Psoas muscle (tissue), 8 donors: ENCODE measurements around the gene RHOBTB1. TPM values are rescaled to one million over a fixed set of nuclear protein-coding genes. Genes with fewer than 3 reads are reported as not detected.

Experiments
- ATAC-seq, 4 donors: fragments of 200-7000 bp; cut with Tn5 transposase; one replicate each; pipeline ENCODE4 v1.9.1; 2020; ENCODE audit warnings: moderate library complexity in 3 of 4, mild to moderate bottlenecking in 2 of 4
- DNase-seq, 2 donors: peaks; one replicate each; pipeline ENCODE4 v3.0.0-alpha.2; 2020
- H3K27ac ChIP-seq: fragments of 200-600 bp; one replicate; pipeline ENCODE4 v1.8.0; 2022
- H3K27me3 ChIP-seq, 3 donors: fragments of 200-600 bp in 1 of 3; one replicate each; pipeline versions ENCODE4 v1.6.1 to v1.8.0; 2013 to 2022; ENCODE audit warnings: low read length in 2 of 3, mild to moderate bottlenecking in 2 of 3, moderate library complexity in 1 of 3; ENCODE audit not compliant: insufficient read depth in 3 of 3
- H3K36me3 ChIP-seq, 2 donors: fragments of 200-600 bp in 1 of 2; one replicate each; pipeline versions ENCODE4 v1.6.1 to v1.8.0; 2013 to 2022; ENCODE audit warnings: low read depth in 1 of 2, mild to moderate bottlenecking in 1 of 2, moderate library complexity in 1 of 2; ENCODE audit not compliant: insufficient read depth in 1 of 2
- H3K4me1 ChIP-seq: fragments of 200-600 bp; one replicate; pipeline ENCODE4 v1.8.0; 2022
- H3K4me3 ChIP-seq: fragments of 200-600 bp; one replicate; pipeline ENCODE4 v1.8.0; 2022; ENCODE audit warnings: mild to moderate bottlenecking
- H3K9me3 ChIP-seq: fragments of 200-600 bp; one replicate; pipeline ENCODE4 v1.8.0; 2022
- CTCF ChIP-seq: fragments of 200-600 bp; IDR thresholded peaks from one replicate; pipeline ENCODE4 v1.8.0; 2022; ENCODE audit warnings: antibody characterized with exemption
- WGBS, 3 donors: extraction: QIAGEN DNeasy Blood & Tissue Kit; methylation state at CpG; one replicate each; pipeline versions ENCODE4 v1.1.6 to v1.1.7; 2013; 5-methylcytosine and 5-hydroxymethylcytosine counted together
- intact Hi-C, 2 donors: fragments of 100-400 bp; cut with DNase I; formaldehyde crosslinking; loops; one replicate each; pipeline versions ENCODE4 v1.11.0 to v1.14.2; 2022
- polyA plus RNA-seq, 3 donors: library from polyadenylated mRNA; stranded (reverse); fragments of 200-250 nt; gene quantifications; one replicate each; pipeline ENCODE4 v1.2.3, GENCODE V29; 2013
- total RNA-seq, 4 donors: library from RNA; stranded (reverse); fragmentation: NEBNext Ultra II Directional in 2 of 4; extraction: Animal tissue kit (Norgen Biotek cat#: 25700) in 2 of 4; gene quantifications; one replicate each; pipeline versions ENCODE4 v1.2.1 to v1.2.4, GENCODE V29; 2021 to 2023
- donor health status: healthy with polysubstance abuse.
- donor health status: DM: no; HTN: no; CAD: no; lungs with moderate emphysema.
- donor health status: Bipolar disorder and iron deficiency.
- donor health status: healthy.
- donor health status: DM: yes; HTN: yes; CAD: no.
- donor health status: DM: no; HTN: no; CAD: no.
- donor health status: DM: no; HTN: no; CAD: no.
- donor health status: DM: yes; HTN: yes; CAD: no.

Gene RHOBTB1
- total and polyA plus RNA-seq, 7 donors, result 1.8 to 47.4 (median 23.6) TPM

- Histone ChIP-seq H3K9me3 (no peaks in the 10 kb centered on the region), H3K36me3 (no peaks in the 10 kb centered on the region), H3K4me3 (no peak overlapping the region), H3K27me3 (no peaks in the 10 kb centered on the region), H3K27ac (no peak overlapping the region), H3K4me1 (no peaks in the 10 kb centered on the region)
- no peak for DNase-seq
- no peak for ATAC-seq
- intact Hi-C loops, result no loop called here
- 81 to 88% (median 86%) methylated on average over 3 of the region's 3 CpGs for WGBS, 3 donors
- no peak for TF ChIP-seq CTCF
Observed at GRCh38 chr10:60953420-60953819, 9.4 kb upstream of the RHOBTB1 start.

DNA sequence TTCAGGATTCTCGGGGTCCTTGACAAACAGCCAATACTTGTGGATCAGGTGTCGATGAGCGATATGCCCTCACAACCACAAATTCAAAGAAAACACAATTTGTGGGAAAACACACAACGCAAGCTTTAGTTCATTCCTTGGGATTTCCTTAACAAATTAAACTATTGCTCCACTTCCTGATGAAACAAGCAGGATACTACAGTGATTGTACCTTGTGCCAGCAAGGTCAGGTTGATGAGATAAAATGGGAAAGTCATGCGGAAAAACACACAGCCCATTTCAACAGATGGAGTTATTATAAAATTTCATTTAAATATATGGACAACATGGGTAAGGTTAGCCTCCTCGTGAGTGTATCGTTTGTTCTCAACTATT is 8.8 kb upstream of the RHOBTB1 start:
- TF ChIP-seq CTCF, result no peak
- whole genome bisulfite sequencing, 3 donors, result 79 to 86% (median 83%) methylated on average over 7 of the region's 7 CpGs
- ATAC-seq (no peak), DNase-seq (no peak)
- Histone ChIP-seq H3K36me3 (no peaks in the 10 kb centered on the region), H3K27me3 (no peaks in the 10 kb centered on the region), H3K4me1 (no peaks in the 10 kb centered on the region), H3K9me3 (no peaks in the 10 kb centered on the region), H3K4me3 (no peak overlapping the region), H3K27ac (no peak overlapping the region)
- intact Hi-C loops, result no loop called here

- DNase-seq (no peak), ATAC-seq (no peak)
- Histone ChIP-seq H3K27me3 (no peaks in the 10 kb centered on the region), H3K4me1 (peaks cover 5% of the 10 kb centered on the region), H3K36me3 (no peaks in the 10 kb centered on the region), H3K27ac (no peak overlapping the region), H3K4me3 (no peak overlapping the region), H3K9me3 (no peaks in the 10 kb centered on the region)
- TF ChIP-seq CTCF, result no peak
- 85 to 89% (median 89%) methylated on average over 3 of the region's 3 CpGs for WGBS, 3 donors
- intact Hi-C loops, result no loop called here
Observed at GRCh38 chr10:60952067-60952845, 8.3 kb upstream of the RHOBTB1 start.

DNA sequence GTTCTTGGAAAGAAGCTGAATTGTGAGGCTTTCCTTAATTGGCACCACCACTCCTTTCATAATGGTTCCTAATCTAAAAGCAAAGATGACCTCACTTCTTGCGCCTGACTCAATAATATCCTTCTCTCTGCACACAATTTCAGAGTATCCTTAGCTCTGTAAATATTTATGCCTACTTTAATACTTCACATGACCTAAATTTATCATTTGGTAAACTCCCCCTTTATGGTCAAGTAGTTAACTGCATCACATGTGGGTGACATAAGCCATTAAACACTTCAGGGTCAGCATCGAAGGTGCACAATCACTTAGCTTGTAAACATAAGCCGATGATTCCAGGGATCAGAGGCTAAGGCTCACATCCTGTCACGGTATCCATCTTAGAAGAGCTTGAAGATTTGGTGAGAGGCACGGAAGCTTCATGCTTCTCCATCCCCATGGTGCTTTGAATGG is 7.3 kb upstream of the RHOBTB1 start:
- WGBS, 3 donors, result 68 to 76% (median 69%) methylated on average over 5 of the region's 5 CpGs
- DNase-seq (no peak), ATAC-seq (no peak)
- H3K27me3 ChIP-seq, result no peaks in the 10 kb centered on the region
- no peaks in the 10 kb centered on the region for H3K9me3 ChIP-seq
- peaks cover 6% of the 10 kb centered on the region for H3K4me1 ChIP-seq
- intact Hi-C loops, result no loop called here
- no peaks in the 10 kb centered on the region for H3K36me3 ChIP-seq
- no peak for TF ChIP-seq CTCF
- H3K4me3 ChIP-seq, result no peak overlapping the region
- H3K27ac ChIP-seq, result no peak overlapping the region

DNA sequence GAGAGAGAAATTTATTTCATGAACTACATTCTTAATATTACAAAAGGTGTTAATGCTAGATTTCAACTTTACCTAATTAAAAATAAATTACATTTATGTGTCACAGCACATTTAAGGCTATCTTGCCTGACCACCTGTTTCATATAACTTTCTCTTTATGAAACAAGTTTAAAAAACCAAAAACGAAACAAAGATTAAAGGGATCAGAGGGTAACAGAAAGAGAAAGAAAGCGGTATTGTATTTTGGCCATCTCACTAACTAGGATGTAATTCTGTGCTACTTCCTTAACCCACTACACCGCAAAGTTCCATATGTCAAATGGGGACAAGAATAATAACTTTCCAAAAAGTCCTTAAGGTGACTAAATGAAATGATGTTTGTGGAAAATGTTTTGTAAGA is 6.3 kb upstream of the RHOBTB1 start:
- Histone ChIP-seq H3K36me3 (no peaks in the 10 kb centered on the region), H3K27ac (no peak overlapping the region), H3K9me3 (no peaks in the 10 kb centered on the region), H3K27me3 (no peaks in the 10 kb centered on the region), H3K4me3 (no peak overlapping the region), H3K4me1 (peaks cover 9% of the 10 kb centered on the region)
- no peak for DNase-seq
- no peak for TF ChIP-seq CTCF
- 83 to 88% (median 84%) methylated on average over 3 of the region's 3 CpGs for WGBS, 3 donors
- intact Hi-C loops, result no loop called here
- no peak for ATAC-seq
